ENCODE data around the gene DYSF.

The DYSF gene

DNA sequence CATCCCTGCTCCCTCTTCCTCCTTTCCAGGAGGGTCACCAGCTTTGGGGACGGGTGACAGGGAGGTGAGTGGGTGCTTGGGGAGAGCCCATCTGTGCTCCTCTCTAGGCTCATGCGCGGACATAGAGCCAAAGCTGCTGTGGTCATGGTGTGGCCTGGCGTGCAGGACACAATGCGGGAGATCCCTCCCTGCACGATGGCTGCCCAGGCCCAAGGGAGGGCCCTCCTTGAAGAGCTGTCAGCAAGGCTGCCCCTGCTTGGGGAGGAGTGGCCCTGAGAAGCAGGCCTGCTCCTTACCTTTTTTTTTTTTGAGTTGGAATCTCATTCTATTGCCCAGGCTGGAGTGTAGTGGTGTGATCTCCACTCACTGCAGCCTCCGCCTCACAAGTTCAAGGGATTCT lies 111.4 kb downstream of the DYSF start:
- no peak overlapping the region for H3K4me3 ChIP-seq (ENCODE audit: insufficient read depth, low read depth, low read length)
- 87 to 89% methylated on average over 7 of the region's 7 CpGs for WGBS, 2 experiments
- H3K27ac ChIP-seq (ENCODE audit: insufficient read depth, low read depth, low read length, poor library complexity, severe bottlenecking), result no peak overlapping the region
- H3K36me3 ChIP-seq (ENCODE audit: control insufficient read depth, insufficient read depth, low read length), result no peaks in the 10 kb centered on the region
- no peaks in the 10 kb centered on the region for H3K9me3 ChIP-seq (ENCODE audit: control insufficient read depth, low read length)
- no peaks in the 10 kb centered on the region for H3K27me3 ChIP-seq (ENCODE audit: control insufficient read depth, insufficient read depth, low read length, poor library complexity, severe bottlenecking)
- no peaks in the 10 kb centered on the region for H3K4me1 ChIP-seq (ENCODE audit: control insufficient read depth, insufficient read depth, low read length)

DNA sequence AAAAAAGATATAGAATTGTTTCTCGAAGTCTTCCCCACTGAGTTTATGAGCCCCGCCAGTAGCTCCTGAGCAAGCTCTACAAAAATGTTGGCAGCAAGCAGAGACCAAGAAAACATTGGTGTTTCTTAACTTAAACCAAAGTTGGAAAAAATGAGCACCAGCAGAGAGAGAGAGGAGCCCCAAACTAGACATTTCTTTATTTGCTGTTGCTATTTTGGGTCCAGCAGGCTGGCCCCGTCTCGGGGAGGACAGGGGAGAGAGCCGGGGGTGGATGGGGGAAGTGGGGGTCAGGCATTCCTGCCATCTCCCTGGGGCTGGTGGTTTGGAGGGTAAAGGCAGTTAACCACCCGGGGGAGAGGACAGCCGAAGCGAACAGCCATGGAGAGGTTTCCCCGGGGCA lies 113.0 kb downstream of the DYSF start:
- WGBS, 2 experiments, result 92 to 93% methylated on average over 9 of the region's 9 CpGs
- Histone ChIP-seq H3K36me3 (ENCODE audit: control insufficient read depth, insufficient read depth, low read length) (no peaks in the 10 kb centered on the region), H3K9me3 (ENCODE audit: control insufficient read depth, low read length) (no peaks in the 10 kb centered on the region), H3K4me3 (ENCODE audit: insufficient read depth, low read depth, low read length) (no peak overlapping the region), H3K27ac (ENCODE audit: insufficient read depth, low read depth, low read length, poor library complexity, severe bottlenecking) (no peak overlapping the region), H3K27me3 (ENCODE audit: control insufficient read depth, insufficient read depth, low read length, poor library complexity, severe bottlenecking) (no peaks in the 10 kb centered on the region), H3K4me1 (ENCODE audit: control insufficient read depth, insufficient read depth, low read length) (no peaks in the 10 kb centered on the region)

DNA sequence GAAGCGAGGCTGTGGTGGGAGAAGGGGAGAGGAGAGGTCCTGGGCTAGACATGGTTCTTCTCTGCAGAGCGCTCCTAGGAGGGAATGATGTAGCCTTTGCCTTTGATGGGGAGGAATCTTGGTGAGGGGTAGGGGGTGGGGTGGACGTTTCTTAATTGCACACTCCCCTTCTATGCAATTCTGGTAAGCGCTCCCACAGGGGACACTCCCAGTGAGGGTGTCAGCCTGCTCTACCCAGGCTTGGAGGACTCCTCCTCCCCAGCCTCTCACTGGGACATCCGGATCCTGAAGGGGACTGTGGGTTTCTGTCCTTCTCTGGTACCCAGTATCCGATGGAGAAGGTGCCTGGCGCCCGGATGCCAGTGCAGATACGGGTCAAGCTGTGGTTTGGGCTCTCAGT lies 114.3 kb downstream of the DYSF start:
- Histone ChIP-seq H3K4me1 (ENCODE audit: control insufficient read depth, insufficient read depth, low read length) (no peaks in the 10 kb centered on the region), H3K36me3 (ENCODE audit: control insufficient read depth, insufficient read depth, low read length) (no peaks in the 10 kb centered on the region), H3K27ac (ENCODE audit: insufficient read depth, low read depth, low read length, poor library complexity, severe bottlenecking) (no peak overlapping the region), H3K9me3 (ENCODE audit: control insufficient read depth, low read length) (no peaks in the 10 kb centered on the region), H3K4me3 (ENCODE audit: insufficient read depth, low read depth, low read length) (no peak overlapping the region), H3K27me3 (ENCODE audit: control insufficient read depth, insufficient read depth, low read length, poor library complexity, severe bottlenecking) (no peaks in the 10 kb centered on the region)
- WGBS, 2 experiments, result 91 to 92% methylated on average over 9 of the region's 9 CpGs

DNA sequence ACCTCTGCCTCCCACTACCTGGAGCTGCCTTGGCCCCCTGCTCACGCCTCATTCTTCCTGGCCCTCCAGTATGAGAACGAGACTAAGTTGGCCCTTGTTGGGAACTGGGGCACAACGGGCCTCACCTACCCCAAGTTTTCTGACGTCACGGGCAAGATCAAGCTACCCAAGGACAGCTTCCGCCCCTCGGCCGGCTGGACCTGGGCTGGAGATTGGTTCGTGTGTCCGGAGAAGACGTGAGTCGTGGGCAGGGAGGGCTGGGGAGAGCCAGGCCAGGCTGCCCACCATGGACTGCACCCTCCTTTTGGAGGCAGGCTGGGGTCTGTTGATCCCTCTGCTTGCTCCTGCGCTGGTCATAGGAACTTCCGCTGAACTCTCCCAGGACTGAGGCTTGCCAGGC lies 114.7 kb downstream of the DYSF start:
- Histone ChIP-seq H3K4me3 (ENCODE audit: insufficient read depth, low read depth, low read length) (no peak overlapping the region), H3K27ac (ENCODE audit: insufficient read depth, low read depth, low read length, poor library complexity, severe bottlenecking) (no peak overlapping the region), H3K9me3 (ENCODE audit: control insufficient read depth, low read length) (no peaks in the 10 kb centered on the region), H3K27me3 (ENCODE audit: control insufficient read depth, insufficient read depth, low read length, poor library complexity, severe bottlenecking) (no peaks in the 10 kb centered on the region), H3K36me3 (ENCODE audit: control insufficient read depth, insufficient read depth, low read length) (no peaks in the 10 kb centered on the region), H3K4me1 (ENCODE audit: control insufficient read depth, insufficient read depth, low read length) (no peaks in the 10 kb centered on the region)
- WGBS, 2 experiments, result 94% methylated on average over 14 of the region's 14 CpGs

DNA sequence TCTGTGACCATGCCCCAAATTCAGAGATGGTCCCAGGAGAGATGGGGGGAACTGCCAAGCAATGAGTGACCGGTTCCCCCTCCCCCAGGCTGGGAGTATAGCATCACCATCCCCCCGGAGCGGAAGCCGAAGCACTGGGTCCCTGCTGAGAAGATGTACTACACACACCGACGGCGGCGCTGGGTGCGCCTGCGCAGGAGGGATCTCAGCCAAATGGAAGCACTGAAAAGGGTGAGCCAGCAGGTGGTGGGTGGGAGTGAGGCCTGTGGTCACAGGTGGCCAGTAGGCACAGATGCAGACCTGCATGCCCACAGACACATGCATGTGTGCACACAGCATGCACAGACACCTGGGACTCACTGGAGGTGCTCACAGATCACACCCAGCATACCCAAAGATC lies 117.2 kb downstream of the DYSF start:
- Histone ChIP-seq H3K4me3 (ENCODE audit: insufficient read depth, low read depth, low read length) (no peak overlapping the region), H3K4me1 (ENCODE audit: control insufficient read depth, insufficient read depth, low read length) (no peaks in the 10 kb centered on the region), H3K9me3 (ENCODE audit: control insufficient read depth, low read length) (no peaks in the 10 kb centered on the region), H3K27me3 (ENCODE audit: control insufficient read depth, insufficient read depth, low read length, poor library complexity, severe bottlenecking) (no peaks in the 10 kb centered on the region), H3K27ac (ENCODE audit: insufficient read depth, low read depth, low read length, poor library complexity, severe bottlenecking) (no peak overlapping the region), H3K36me3 (ENCODE audit: control insufficient read depth, insufficient read depth, low read length) (no peaks in the 10 kb centered on the region)
- WGBS, 2 experiments, result 97 to 99% methylated on average over 10 of the region's 10 CpGs

DNA sequence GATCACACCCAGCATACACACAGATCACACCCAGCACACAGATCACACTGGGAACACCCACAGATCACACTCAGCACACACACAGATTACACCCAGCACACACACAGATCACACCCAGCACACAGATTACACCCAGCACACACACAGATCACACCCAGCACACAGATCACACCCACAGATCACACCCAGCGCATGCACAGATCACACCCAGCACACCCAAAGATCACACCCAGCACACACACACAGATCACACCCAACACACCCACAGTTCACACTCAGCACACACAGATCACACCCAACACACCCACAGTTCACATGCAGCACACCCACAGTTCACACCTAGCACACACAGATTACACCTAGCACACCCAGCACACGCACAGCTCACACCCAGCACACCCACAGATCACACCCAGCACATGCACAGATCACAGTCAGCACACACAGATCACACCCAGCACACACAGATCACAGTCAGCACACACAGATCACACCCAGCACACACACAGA lies 117.6 kb downstream of the DYSF start:
- Histone ChIP-seq H3K27me3 (ENCODE audit: control insufficient read depth, insufficient read depth, low read length, poor library complexity, severe bottlenecking) (no peaks in the 10 kb centered on the region), H3K9me3 (ENCODE audit: control insufficient read depth, low read length) (no peaks in the 10 kb centered on the region), H3K4me3 (ENCODE audit: insufficient read depth, low read depth, low read length) (no peak overlapping the region), H3K27ac (ENCODE audit: insufficient read depth, low read depth, low read length, poor library complexity, severe bottlenecking) (no peak overlapping the region), H3K4me1 (ENCODE audit: control insufficient read depth, insufficient read depth, low read length) (no peaks in the 10 kb centered on the region), H3K36me3 (ENCODE audit: control insufficient read depth, insufficient read depth, low read length) (no peaks in the 10 kb centered on the region)
- 88% methylated on average over 2 of the region's 2 CpGs for WGBS, 2 experiments

DNA sequence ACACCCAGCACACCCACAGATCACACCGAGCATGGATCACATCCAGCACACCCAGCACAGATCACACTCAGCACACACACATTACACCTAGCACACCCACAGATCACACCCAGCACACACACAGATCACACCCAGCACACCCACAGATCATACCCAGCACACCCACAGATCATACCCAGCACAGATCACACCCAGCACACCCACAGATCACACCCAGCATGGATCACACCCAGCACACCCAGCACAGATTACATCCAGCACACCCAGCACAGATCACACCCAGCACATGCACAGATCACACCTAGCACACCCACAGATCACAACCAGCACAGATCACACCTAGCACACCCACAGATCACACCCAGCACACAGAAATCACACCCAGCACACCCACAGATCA lies 118.6 kb downstream of the DYSF start:
- Histone ChIP-seq H3K9me3 (ENCODE audit: control insufficient read depth, low read length) (no peaks in the 10 kb centered on the region), H3K4me3 (ENCODE audit: insufficient read depth, low read depth, low read length) (no peak overlapping the region), H3K27ac (ENCODE audit: insufficient read depth, low read depth, low read length, poor library complexity, severe bottlenecking) (no peak overlapping the region), H3K27me3 (ENCODE audit: control insufficient read depth, insufficient read depth, low read length, poor library complexity, severe bottlenecking) (no peaks in the 10 kb centered on the region), H3K36me3 (ENCODE audit: control insufficient read depth, insufficient read depth, low read length) (no peaks in the 10 kb centered on the region), H3K4me1 (ENCODE audit: control insufficient read depth, insufficient read depth, low read length) (no peaks in the 10 kb centered on the region)
- WGBS, 2 experiments, result 90 to 95% methylated on average over 1 of the region's 1 CpG

DNA sequence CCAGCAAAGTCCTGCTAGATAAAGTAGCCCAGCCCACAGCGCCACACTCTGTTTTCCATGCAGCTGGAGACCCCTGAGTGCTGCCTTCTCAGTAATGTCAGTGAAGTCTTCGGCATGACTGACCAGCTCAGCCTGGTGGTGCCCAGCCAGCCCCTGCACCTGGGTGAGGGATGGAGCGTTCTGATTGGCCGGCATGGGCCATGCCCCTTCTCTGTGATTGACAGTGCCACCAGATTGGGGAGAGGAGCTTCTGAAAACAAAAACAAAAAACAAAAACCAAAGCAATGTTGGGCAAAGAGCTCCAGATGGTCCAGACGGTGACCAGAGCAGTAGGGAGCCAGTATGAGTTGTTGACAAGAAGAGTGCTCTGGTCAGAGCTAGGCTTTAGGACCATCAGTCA lies 122.6 kb downstream of the DYSF start:
- Histone ChIP-seq H3K9me3 (ENCODE audit: control insufficient read depth, low read length) (no peaks in the 10 kb centered on the region), H3K4me1 (ENCODE audit: control insufficient read depth, insufficient read depth, low read length) (no peaks in the 10 kb centered on the region), H3K27me3 (ENCODE audit: control insufficient read depth, insufficient read depth, low read length, poor library complexity, severe bottlenecking) (no peaks in the 10 kb centered on the region), H3K36me3 (ENCODE audit: control insufficient read depth, insufficient read depth, low read length) (no peaks in the 10 kb centered on the region), H3K27ac (ENCODE audit: insufficient read depth, low read depth, low read length, poor library complexity, severe bottlenecking) (no peak overlapping the region), H3K4me3 (ENCODE audit: insufficient read depth, low read depth, low read length) (no peak overlapping the region)
- 87 to 94% methylated on average over 5 of the region's 5 CpGs for WGBS, 2 experiments

DNA sequence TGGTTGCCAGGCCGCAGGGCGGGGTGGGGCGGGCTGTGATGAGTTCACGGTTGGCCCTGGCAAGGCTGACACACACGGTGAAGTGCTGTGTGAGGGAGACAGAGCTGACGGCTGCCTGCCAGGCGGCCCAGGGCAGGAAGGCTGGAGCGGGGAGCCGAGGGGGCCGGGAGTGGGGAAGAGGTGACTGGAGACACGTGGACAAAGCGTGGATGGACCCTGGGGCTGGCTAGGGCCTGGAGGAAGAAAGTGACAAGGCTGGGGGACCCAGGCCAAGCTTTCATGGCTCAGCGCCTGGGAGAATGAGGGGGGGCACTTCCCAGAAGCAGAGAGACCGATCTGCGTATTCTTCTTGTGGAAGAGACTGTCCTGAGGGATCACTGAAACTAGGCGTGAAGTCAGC lies 123.2 kb downstream of the DYSF start:
- no peak overlapping the region for H3K27ac ChIP-seq (ENCODE audit: insufficient read depth, low read depth, low read length, poor library complexity, severe bottlenecking)
- H3K4me1 ChIP-seq (ENCODE audit: control insufficient read depth, insufficient read depth, low read length), result no peaks in the 10 kb centered on the region
- no peaks in the 10 kb centered on the region for H3K27me3 ChIP-seq (ENCODE audit: control insufficient read depth, insufficient read depth, low read length, poor library complexity, severe bottlenecking)
- no peaks in the 10 kb centered on the region for H3K36me3 ChIP-seq (ENCODE audit: control insufficient read depth, insufficient read depth, low read length)
- no peak overlapping the region for H3K4me3 ChIP-seq (ENCODE audit: insufficient read depth, low read depth, low read length)
- WGBS, 2 experiments, result 93 to 95% methylated on average over 16 of the region's 16 CpGs
- H3K9me3 ChIP-seq (ENCODE audit: control insufficient read depth, low read length), result no peaks in the 10 kb centered on the region

DNA sequence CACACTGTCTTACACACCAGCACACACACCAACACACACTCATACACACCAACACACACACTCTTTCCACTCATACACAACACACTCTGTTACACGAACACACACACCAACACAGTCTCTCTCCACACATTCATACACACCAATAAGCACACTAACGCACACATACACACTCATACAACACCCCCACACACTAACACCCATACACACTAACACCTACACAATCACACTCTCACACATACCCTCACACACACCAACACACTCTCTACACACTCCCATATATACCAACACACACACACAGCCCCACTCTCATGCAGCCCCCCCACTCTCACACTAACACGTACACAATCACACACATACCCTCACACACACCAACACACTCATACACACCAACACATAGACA lies 123.8 kb downstream of the DYSF start:
- Histone ChIP-seq H3K27me3 (ENCODE audit: control insufficient read depth, insufficient read depth, low read length, poor library complexity, severe bottlenecking) (no peaks in the 10 kb centered on the region), H3K36me3 (ENCODE audit: control insufficient read depth, insufficient read depth, low read length) (no peaks in the 10 kb centered on the region), H3K4me3 (ENCODE audit: insufficient read depth, low read depth, low read length) (no peak overlapping the region), H3K4me1 (ENCODE audit: control insufficient read depth, insufficient read depth, low read length) (no peaks in the 10 kb centered on the region), H3K27ac (ENCODE audit: insufficient read depth, low read depth, low read length, poor library complexity, severe bottlenecking) (no peak overlapping the region), H3K9me3 (ENCODE audit: control insufficient read depth, low read length) (no peaks in the 10 kb centered on the region)
- WGBS, 2 experiments, result 92 to 93% methylated on average over 3 of the region's 3 CpGs

DNA sequence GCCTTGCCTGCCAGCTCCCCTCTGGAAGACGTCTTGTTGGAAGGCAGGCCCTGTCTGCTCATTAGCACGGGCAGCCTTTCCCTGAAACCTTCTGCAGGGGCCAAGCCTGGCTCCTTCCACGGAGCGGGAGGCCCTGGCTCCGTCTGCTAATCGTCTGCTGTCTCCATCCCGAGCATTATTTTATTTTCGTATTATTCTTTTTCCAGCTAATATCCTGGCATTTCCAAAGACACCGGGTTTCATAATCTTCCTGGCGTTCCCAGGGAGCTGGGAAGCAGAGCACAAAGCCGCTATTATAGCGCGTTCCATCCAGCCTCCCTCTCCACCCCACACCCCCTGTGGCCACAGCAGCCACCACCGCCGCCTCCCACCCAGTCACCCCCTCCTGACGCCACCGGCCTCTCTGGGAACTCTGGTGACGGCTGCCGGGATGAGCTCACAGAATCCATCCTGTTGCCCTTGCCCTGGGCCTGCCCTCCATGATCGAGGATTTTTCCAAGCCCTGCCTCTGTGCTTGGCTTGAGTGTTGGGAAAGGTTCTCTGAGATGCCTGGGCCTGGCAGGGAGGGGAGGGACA lies 125.5 kb downstream of the DYSF start:
- no peak overlapping the region for H3K4me3 ChIP-seq (ENCODE audit: insufficient read depth, low read depth, low read length)
- no peaks in the 10 kb centered on the region for H3K36me3 ChIP-seq (ENCODE audit: control insufficient read depth, insufficient read depth, low read length)
- no peaks in the 10 kb centered on the region for H3K9me3 ChIP-seq (ENCODE audit: control insufficient read depth, low read length)
- 87 to 91% methylated on average over 20 of the region's 20 CpGs for WGBS, 2 experiments
- H3K27ac ChIP-seq (ENCODE audit: insufficient read depth, low read depth, low read length, poor library complexity, severe bottlenecking), result no peak overlapping the region
- no peaks in the 10 kb centered on the region for H3K4me1 ChIP-seq (ENCODE audit: control insufficient read depth, insufficient read depth, low read length)
- H3K27me3 ChIP-seq (ENCODE audit: control insufficient read depth, insufficient read depth, low read length, poor library complexity, severe bottlenecking), result no peaks in the 10 kb centered on the region

Measured in ectodermal cell (in vitro differentiated cells).